HuH-7.5 (cell line): ENCODE results near the gene GAK.
A peak's percentile ranks its signal among the peaks of the same experiment; 100 is the strongest.

Source experiments
- DNase-seq: peaks from one replicate; pipeline ENCODE4 v3.0.0; 2011; ENCODE audit warnings: low spot score

The GAK gene

GRCh38 chr4:848307-848691, 83.8 kb downstream of the GAK start:
- no peak for DNase-seq

- DNase-seq: no peak
Measured at GRCh38 chr4:845836-846251, 86.3 kb downstream of the GAK start.

GRCh38 chr4:845233-845835, 86.8 kb downstream of the GAK start:
- DNase-seq: no peak

- DNase-seq: no peak
Measured at GRCh38 chr4:844752-845232, 87.3 kb downstream of the GAK start.

- no peak for DNase-seq
Measured at GRCh38 chr4:839675-840443, 92.3 kb downstream of the GAK start.

GRCh38 chr4:837772-838171, 94.3 kb downstream of the GAK start:
- no peak for DNase-seq

- no peak for DNase-seq
Measured at GRCh38 chr4:836750-837301, 95.3 kb downstream of the GAK start.

- no peak for DNase-seq
Measured at GRCh38 chr4:836003-836511, 96.1 kb downstream of the GAK start.

- DNase-seq: no peak
Measured at GRCh38 chr4:835148-836002, 96.7 kb downstream of the GAK start.

- no peak for DNase-seq
Measured at GRCh38 chr4:834368-835147, 97.6 kb downstream of the GAK start.

GRCh38 chr4:833731-834367, 98.3 kb downstream of the GAK start:
- DNase-seq: no peak

- DNase-seq: no peak
Measured at GRCh38 chr4:833156-833555, 99.0 kb downstream of the GAK start.

- DNase-seq: no peak
Measured at GRCh38 chr4:832536-832935, 99.6 kb downstream of the GAK start.

- DNase-seq: no peak
Measured at GRCh38 chr4:832108-832507, 100.0 kb downstream of the GAK start.

- no peak for DNase-seq
Measured at GRCh38 chr4:831483-831805, 100.7 kb downstream of the GAK start.

- no peak for DNase-seq
Measured at GRCh38 chr4:830601-831482, 101.3 kb downstream of the GAK start.

- DNase-seq: no peak
Measured at GRCh38 chr4:829761-830600, 102.1 kb downstream of the GAK start.

GRCh38 chr4:829291-829690, 102.8 kb downstream of the GAK start:
- DNase-seq: no peak

- DNase-seq: peak; percentile 68
Measured at GRCh38 chr4:828641-829271, 103.4 kb downstream of the GAK start.
